Liver (tissue), 9 donors: ENCODE data around the gene FAM241B. TPM values are rescaled to one million over a fixed set of nuclear protein-coding genes. Genes with fewer than 3 reads are reported as not detected.

Source experiments
- DNase-seq: peaks from one replicate; pipeline ENCODE4 v3.0.0-alpha.2; 2017; ENCODE audit warnings: low spot score
- H3K27ac ChIP-seq, 2 donors: one replicate each; pipeline ENCODE4 v1.7.0; 2013; ENCODE audit warnings: inconsistent platforms in 2 of 2, low read length in 2 of 2, control low read depth in 1 of 2, low read depth in 1 of 2, mild to moderate bottlenecking in 1 of 2
- H3K27me3 ChIP-seq, 4 donors: one replicate each; pipeline versions ENCODE4 v1.6.1 to v1.7.0; 2013; ENCODE audit warnings: low read length in 3 of 4, inconsistent platforms in 1 of 4, mild to moderate bottlenecking in 1 of 4, moderate library complexity in 1 of 4; ENCODE audit not compliant: control insufficient read depth in 4 of 4, insufficient read depth in 4 of 4
- H3K36me3 ChIP-seq, 4 donors: one replicate each; pipeline versions ENCODE4 v1.6.1 to v1.7.0; 2013; ENCODE audit warnings: low read length in 3 of 4, mild to moderate bottlenecking in 3 of 4, low read depth in 1 of 4, moderate library complexity in 1 of 4; ENCODE audit not compliant: control insufficient read depth in 4 of 4, insufficient read depth in 3 of 4
- H3K4me1 ChIP-seq, 4 donors: one replicate each; pipeline versions ENCODE4 v1.6.1 to v1.7.0; 2013; ENCODE audit warnings: low read length in 3 of 4, mild to moderate bottlenecking in 3 of 4, moderate library complexity in 1 of 4; ENCODE audit not compliant: control insufficient read depth in 4 of 4, insufficient read depth in 4 of 4
- H3K4me3 ChIP-seq, 3 donors: one replicate each; pipeline versions ENCODE4 v1.6.1 to v1.7.0; 2013; ENCODE audit warnings: low read length in 3 of 3, control low read depth in 1 of 3, low read depth in 1 of 3, mild to moderate bottlenecking in 1 of 3
- H3K9ac ChIP-seq, 2 donors: one replicate each; pipeline ENCODE4 v1.7.0; 2013; ENCODE audit warnings: low read length in 2 of 2, mild to moderate bottlenecking in 2 of 2, moderate library complexity in 2 of 2, control low read depth in 1 of 2, low read depth in 1 of 2
- H3K9me3 ChIP-seq, 4 donors: one replicate each; pipeline versions ENCODE4 v1.6.1 to v1.7.0; 2013; ENCODE audit warnings: low read length in 3 of 4; ENCODE audit not compliant: control insufficient read depth in 4 of 4
- EGR1 ChIP-seq, 2 donors: IDR thresholded peaks; 2 replicates each; pipeline ENCODE4 v1.6.1; 2016 to 2018; ENCODE audit warnings: antibody characterized with exemption in 2 of 2, low read depth in 2 of 2
- FOXA1 ChIP-seq: IDR thresholded peaks from 2 replicates; pipeline ENCODE4 v1.6.1; 2016; ENCODE audit warnings: antibody characterized with exemption
- GABPA ChIP-seq, 2 donors: IDR thresholded peaks in 1 of 2; conservative IDR thresholded peaks in 1 of 2; 2 replicates each; pipeline ENCODE4 v1.6.1; 2016; ENCODE audit warnings: antibody characterized with exemption in 2 of 2, mild to moderate bottlenecking in 1 of 2, moderate library complexity in 1 of 2
- HNF4G ChIP-seq: IDR thresholded peaks from 2 replicates; pipeline ENCODE4 v1.6.1; 2016; ENCODE audit warnings: antibody characterized with exemption
- JUND ChIP-seq, 2 donors: IDR thresholded peaks; 2 replicates each; pipeline ENCODE4 v1.6.1; 2016; ENCODE audit warnings: antibody characterized with exemption in 2 of 2
- MAX ChIP-seq: IDR thresholded peaks from 2 replicates; pipeline ENCODE4 v1.6.1; 2016; ENCODE audit warnings: antibody characterized with exemption
- NR2F2 ChIP-seq: IDR thresholded peaks from 2 replicates; pipeline ENCODE4 v1.6.1; 2016; ENCODE audit warnings: antibody characterized with exemption
- RAD21 ChIP-seq, 2 donors: IDR thresholded peaks; 2 replicates each; pipeline ENCODE4 v1.6.1; 2016; ENCODE audit warnings: antibody characterized with exemption in 2 of 2, mild to moderate bottlenecking in 2 of 2
- REST ChIP-seq: IDR thresholded peaks from 2 replicates; pipeline ENCODE4 v1.6.1; 2016; ENCODE audit warnings: antibody characterized with exemption, mild to moderate bottlenecking
- RXRA ChIP-seq, 2 donors: IDR thresholded peaks; 2 replicates each; pipeline ENCODE4 v1.6.1; 2017 to 2018; ENCODE audit warnings: antibody characterized with exemption in 2 of 2, mild to moderate bottlenecking in 1 of 2
- SP1 ChIP-seq: IDR thresholded peaks from 2 replicates; pipeline ENCODE4 v1.6.1; 2018; ENCODE audit warnings: antibody characterized with exemption, mild to moderate bottlenecking
- TAF1 ChIP-seq: conservative IDR thresholded peaks from 2 replicates; pipeline ENCODE4 v1.6.1; 2016; ENCODE audit warnings: antibody characterized with exemption, mild to moderate bottlenecking
- YY1 ChIP-seq: IDR thresholded peaks from 2 replicates; pipeline ENCODE4 v1.6.1; 2016; ENCODE audit warnings: antibody characterized with exemption, mild to moderate bottlenecking
- WGBS: extraction: QIAGEN DNeasy Blood & Tissue Kit; methylation state at CpG from one replicate; pipeline ENCODE4 v1.1.7; 2013; 5-methylcytosine and 5-hydroxymethylcytosine counted together
- polyA plus RNA-seq, 2 donors: library from polyadenylated mRNA; stranded (reverse) in 1 of 2; unstranded in 1 of 2; fragments of 200-250 nt in 1 of 2; fragments of >200 nt in 1 of 2; fragmentation: Nextera tagmentation in 1 of 2; extraction: Ambion mirVana in 1 of 2; gene quantifications; one replicate each; pipeline versions ENCODE4 v1.2.1 to v1.2.3, GENCODE V29; 2013 to 2015
- total RNA-seq, 2 donors: library from RNA; depleted of rRNA; stranded (reverse); fragments of >200 nt; gene quantifications; one replicate each; pipeline ENCODE4 v1.2.3, GENCODE V29; 2014
- TF ChIP-seq, protein P1 (sequence below): IDR thresholded peaks from 2 replicates; pipeline ENCODE4 v1.6.1; 2016; ENCODE audit warnings: antibody characterized with exemption
- TF ChIP-seq, protein P2 (sequence below): IDR thresholded peaks from 2 replicates; pipeline ENCODE4 v1.6.1; 2016; ENCODE audit warnings: antibody characterized with exemption
- TF ChIP-seq, protein P3 (sequence below): fragments of 150-350 bp; IDR thresholded peaks from 2 replicates; pipeline ENCODE4 v1.5.1; 2017; ENCODE audit warnings: improper control_type of control experiment, low read depth, low read length; ENCODE audit not compliant: missing input control
- donor health status: healthy.
- donor health status: healthy.
- donor health status: healthy.
- donor health status: healthy.
- donor health status: healthy.

FAM241B gene
- total and polyA plus RNA-seq, 4 donors, result 0.84 to 2.5 (median 1.7) TPM

- Histone ChIP-seq H3K27ac (no peak overlapping the region), H3K9ac (no peak overlapping the region), H3K4me3 (no peak overlapping the region), H3K27me3 (no peaks in the 10 kb centered on the region), H3K4me1 (peaks cover 0 to 2% (median 0%) of the 10 kb centered on the region in 4 donors), H3K36me3 (no peaks in the 10 kb centered on the region), H3K9me3 (no peaks in the 10 kb centered on the region)
- TF ChIP-seq, protein P1, sequence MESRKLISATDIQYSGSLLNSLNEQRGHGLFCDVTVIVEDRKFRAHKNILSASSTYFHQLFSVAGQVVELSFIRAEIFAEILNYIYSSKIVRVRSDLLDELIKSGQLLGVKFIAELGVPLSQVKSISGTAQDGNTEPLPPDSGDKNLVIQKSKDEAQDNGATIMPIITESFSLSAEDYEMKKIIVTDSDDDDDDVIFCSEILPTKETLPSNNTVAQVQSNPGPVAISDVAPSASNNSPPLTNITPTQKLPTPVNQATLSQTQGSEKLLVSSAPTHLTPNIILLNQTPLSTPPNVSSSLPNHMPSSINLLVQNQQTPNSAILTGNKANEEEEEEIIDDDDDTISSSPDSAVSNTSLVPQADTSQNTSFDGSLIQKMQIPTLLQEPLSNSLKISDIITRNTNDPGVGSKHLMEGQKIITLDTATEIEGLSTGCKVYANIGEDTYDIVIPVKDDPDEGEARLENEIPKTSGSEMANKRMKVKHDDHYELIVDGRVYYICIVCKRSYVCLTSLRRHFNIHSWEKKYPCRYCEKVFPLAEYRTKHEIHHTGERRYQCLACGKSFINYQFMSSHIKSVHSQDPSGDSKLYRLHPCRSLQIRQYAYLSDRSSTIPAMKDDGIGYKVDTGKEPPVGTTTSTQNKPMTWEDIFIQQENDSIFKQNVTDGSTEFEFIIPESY, result no peak
- TF ChIP-seq, protein P2, sequence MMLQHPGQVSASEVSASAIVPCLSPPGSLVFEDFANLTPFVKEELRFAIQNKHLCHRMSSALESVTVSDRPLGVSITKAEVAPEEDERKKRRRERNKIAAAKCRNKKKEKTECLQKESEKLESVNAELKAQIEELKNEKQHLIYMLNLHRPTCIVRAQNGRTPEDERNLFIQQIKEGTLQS, result no peak
- TF ChIP-seq REST, result no peak
- TF ChIP-seq TAF1, result no peak
- TF ChIP-seq JUND (IDR thresholded peaks at IDR 0.05), result no peak
- TF ChIP-seq YY1, result no peak
- TF ChIP-seq GABPA (IDR thresholded peaks at IDR 0.05 in 1 of 2, conservative IDR thresholded peaks at IDR 0.05 in 1 of 2), result no peak
- TF ChIP-seq, protein P3, sequence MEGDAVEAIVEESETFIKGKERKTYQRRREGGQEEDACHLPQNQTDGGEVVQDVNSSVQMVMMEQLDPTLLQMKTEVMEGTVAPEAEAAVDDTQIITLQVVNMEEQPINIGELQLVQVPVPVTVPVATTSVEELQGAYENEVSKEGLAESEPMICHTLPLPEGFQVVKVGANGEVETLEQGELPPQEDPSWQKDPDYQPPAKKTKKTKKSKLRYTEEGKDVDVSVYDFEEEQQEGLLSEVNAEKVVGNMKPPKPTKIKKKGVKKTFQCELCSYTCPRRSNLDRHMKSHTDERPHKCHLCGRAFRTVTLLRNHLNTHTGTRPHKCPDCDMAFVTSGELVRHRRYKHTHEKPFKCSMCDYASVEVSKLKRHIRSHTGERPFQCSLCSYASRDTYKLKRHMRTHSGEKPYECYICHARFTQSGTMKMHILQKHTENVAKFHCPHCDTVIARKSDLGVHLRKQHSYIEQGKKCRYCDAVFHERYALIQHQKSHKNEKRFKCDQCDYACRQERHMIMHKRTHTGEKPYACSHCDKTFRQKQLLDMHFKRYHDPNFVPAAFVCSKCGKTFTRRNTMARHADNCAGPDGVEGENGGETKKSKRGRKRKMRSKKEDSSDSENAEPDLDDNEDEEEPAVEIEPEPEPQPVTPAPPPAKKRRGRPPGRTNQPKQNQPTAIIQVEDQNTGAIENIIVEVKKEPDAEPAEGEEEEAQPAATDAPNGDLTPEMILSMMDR, result no peak
- TF ChIP-seq EGR1 (IDR thresholded peaks at IDR 0.05; ENCODE audit: low read depth in 2 of 2), result no peak
- no peak for TF ChIP-seq NR2F2
- no peak for TF ChIP-seq MAX
- TF ChIP-seq HNF4G, result no peak
- TF ChIP-seq RXRA (IDR thresholded peaks at IDR 0.05), result no peak
- WGBS, result 60% methylated on average over 5 of the region's 5 CpGs
- DNase-seq, result no peak
These were observed 26.8 kb downstream of the FAM241B start for GRCh38 chr10:69656742-69657269.

- TF ChIP-seq FOXA1, result no peak
- TF ChIP-seq RAD21 (IDR thresholded peaks at IDR 0.05), result no peak
- TF ChIP-seq RXRA (IDR thresholded peaks at IDR 0.05), result no peak
- TF ChIP-seq EGR1 (IDR thresholded peaks at IDR 0.05; ENCODE audit: low read depth in 2 of 2), result no peak
- no peak for TF ChIP-seq REST
- TF ChIP-seq TAF1, result no peak
- no peak for TF ChIP-seq MAX
- TF ChIP-seq SP1, result no peak
- TF ChIP-seq NR2F2, result no peak
- TF ChIP-seq HNF4G, result no peak
- WGBS, result 79% methylated on average over 8 of the region's 8 CpGs
- Histone ChIP-seq H3K9ac (no peak overlapping the region), H3K27ac (no peak overlapping the region), H3K4me3 (no peak overlapping the region), H3K36me3 (no peaks in the 10 kb centered on the region), H3K4me1 (peaks cover 0 to 2% (median 0%) of the 10 kb centered on the region in 4 donors), H3K27me3 (no peaks in the 10 kb centered on the region), H3K9me3 (no peaks in the 10 kb centered on the region)
- no peak for DNase-seq
These were observed 27.4 kb downstream of the FAM241B start for GRCh38 chr10:69657430-69657829.
